ENCODE data around the gene FCHSD2. TPM values are rescaled to one million over a fixed set of nuclear protein-coding genes. Genes with fewer than 3 reads are reported as not detected.

The FCHSD2 gene
- total and polyA plus RNA-seq, 2 of the 8 experiments (the other 6 are each of a cell fraction or from before 2014, with no cell fraction given), result 4.1 to 7.8 TPM

GRCh38 chr11:73047773-73048371 is 94.2 kb downstream of the FCHSD2 start (continued):
- TF ChIP-seq CHD7 (IDR thresholded peaks at IDR 0.05; ENCODE audit: insufficient replicate concordance, low read length) (no peak), ZNF274 (IDR thresholded peaks at IDR 0.05; ENCODE audit: borderline replicate concordance, extremely low read depth, low read length) (no peak), MAX (IDR thresholded peaks at IDR 0.05) (no peak), CBX8 (IDR thresholded peaks at IDR 0.05; ENCODE audit: borderline replicate concordance, low read depth, low read length) (no peak), SIRT6 (IDR thresholded peaks at IDR 0.05; ENCODE audit: low read length) (no peak), CTCF (IDR thresholded peaks at IDR 0.05; ENCODE audit: control extremely low read depth in 1 of 3, insufficient read depth in 1 of 3, low read depth in 1 of 3, low read length in 3 of 3) (no peak), EZH2 (IDR thresholded peaks at IDR 0.05; ENCODE audit: low read depth, low read length, severe bottlenecking) (no peak)
